LHCN-M2 (cell line): ENCODE results near the gene XIAP. TPM values are rescaled to one million over a fixed set of nuclear protein-coding genes. Genes with fewer than 3 reads are reported as not detected.

ENCODE experiments used
- DNase-seq: peaks from one replicate; pipeline ENCODE4 v3.0.0-alpha.2; 2012; ENCODE audit warnings: low read depth
- total RNA-seq: library from RNA; depleted of rRNA; stranded (reverse); fragments of >200 nt; gene quantifications from 2 replicates; pipeline ENCODE4 v1.2.3, GENCODE V29; 2014; rRNA removed

The XIAP gene
- total RNA-seq, 1 experiment from 2014 or later = 37.6 TPM

DNA sequence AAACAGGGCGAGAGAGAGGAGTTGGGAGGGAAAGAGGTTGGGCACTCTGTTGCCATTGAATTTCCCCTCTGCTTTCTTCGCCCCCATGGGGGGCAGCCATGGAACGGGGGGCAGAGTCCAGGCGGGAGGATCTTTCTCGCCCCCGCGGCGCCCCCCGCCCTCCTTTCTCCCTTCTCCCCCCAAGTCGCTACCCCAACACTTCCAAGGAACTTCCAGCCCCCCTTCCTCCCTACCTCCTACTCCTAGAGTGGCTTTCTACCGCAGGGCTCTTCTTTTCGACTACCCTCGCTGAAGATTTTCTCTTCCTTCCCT is 101.1 kb downstream of the XIAP start:
- DNase-seq = no peak

DNA sequence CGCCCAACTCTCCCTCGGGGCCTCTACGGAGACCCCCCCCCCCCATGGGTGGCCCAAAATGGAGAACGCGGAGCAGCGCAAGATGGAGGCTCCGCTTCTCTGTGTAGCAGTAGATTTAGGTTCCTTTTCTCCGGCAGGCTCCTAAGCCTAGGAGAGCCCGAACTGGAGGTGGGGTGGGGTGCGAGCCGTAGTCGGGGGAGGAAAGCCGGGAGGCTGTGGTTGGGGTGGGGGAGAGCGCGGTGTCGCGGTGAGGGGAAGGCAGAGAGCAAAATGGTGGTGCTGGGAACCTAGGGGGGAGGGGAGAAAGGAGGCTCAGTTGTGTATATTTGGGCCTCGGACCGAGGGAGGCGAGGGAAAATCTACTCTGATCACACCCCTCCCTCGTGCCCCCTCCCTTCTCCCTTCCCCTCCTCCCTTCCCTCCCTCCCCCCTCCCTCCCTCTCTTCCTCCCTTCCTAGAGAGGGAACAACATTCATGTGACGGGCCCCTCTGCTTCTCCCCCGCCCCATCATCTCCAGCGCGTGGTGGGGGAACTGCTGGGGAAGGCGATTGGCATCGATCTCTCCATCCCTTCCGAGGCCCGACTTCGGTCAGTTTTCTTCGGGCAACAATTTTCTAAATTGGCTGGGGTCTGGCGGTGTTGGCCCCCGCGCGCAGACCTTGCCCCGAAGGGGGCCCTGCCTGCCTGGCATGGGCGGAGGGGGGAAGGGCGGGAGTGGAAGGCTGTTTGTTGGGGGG is 101.6 kb downstream of the XIAP start, which contains the start of gene STAG2:
TSS of gene STAG2 (plus strand) at position 439 of the 738 bp plus-strand sequence. CDS start 60,922 bp downstream, outside the sequence.
- peak; percentile 84 for DNase-seq

DNA sequence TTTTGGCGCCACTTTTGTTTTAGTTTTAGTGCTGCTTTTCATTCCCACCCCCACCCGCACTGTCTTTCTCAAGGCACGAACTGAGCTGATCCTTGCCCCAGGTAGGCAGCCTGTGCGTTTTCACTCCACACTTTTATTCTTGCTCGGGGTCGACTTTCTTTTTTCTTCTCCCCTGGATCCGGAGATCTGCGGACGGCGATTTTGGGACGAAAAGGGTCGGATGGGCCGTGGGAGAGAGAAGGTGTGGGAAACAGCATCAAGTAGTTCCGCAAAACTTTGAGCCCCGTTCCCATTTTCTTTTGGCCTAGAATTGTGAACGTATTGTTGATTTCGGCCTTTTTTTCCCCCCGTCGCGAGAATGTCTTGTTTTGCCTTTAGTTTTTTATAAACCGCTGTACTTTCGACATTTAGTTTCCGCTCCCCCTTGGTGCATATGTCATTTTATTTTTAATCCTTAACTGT is 102.2 kb downstream of the XIAP start:
- no peak for DNase-seq

DNA sequence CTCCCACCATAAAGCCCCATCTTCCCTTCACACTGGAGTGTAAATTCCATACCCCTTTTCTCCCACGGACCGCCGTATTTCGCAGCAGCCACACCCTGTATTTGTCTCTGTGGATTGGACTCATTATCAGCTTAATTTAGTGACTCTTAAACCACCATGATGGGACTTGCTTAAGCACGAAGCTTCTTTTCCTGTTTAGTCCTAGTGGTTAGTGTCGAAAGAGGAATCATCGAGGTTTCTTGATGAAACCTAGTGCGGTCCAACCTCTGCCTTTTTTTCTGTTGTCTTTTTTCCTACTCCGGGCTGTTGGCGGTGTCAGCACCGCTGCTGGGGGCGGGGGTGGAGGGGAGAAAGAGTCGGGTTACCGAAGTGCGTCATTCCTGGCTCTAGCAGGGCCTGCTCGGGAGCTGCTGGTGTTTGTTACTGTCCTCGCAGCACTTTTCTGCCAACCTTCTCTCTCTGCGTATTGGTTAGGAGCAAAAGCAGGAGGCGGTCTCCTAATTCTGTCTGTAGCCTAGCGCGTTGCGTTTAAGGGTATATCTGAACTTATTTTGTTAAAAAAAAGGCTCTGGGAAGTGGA is 103.0 kb downstream of the XIAP start:
- peak; percentile 90 for DNase-seq

Other genes with a start within 250 kb of the XIAP start
- gene THOC2, start 127.0 kb upstream of the XIAP start, total RNA-seq = 51.2 and 57.0 TPM in 2 replicates
- gene STAG2, start 101.7 kb downstream of the XIAP start, total RNA-seq = 45.8 and 90.4 TPM in 2 replicates